IPS-15b (cell line): ENCODE results near the gene THUMPD3.

Experiments
- H3K27me3 ChIP-seq: one replicate; pipeline ENCODE4 v1.6.1; 2013; ENCODE audit warnings: low read length; ENCODE audit not compliant: control insufficient read depth, insufficient read depth
- H3K36me3 ChIP-seq: one replicate; pipeline ENCODE4 v1.6.1; 2013; ENCODE audit warnings: low read length; ENCODE audit not compliant: control insufficient read depth, insufficient read depth
- H3K4me1 ChIP-seq: one replicate; pipeline ENCODE4 v1.6.1; 2013; ENCODE audit warnings: mild to moderate bottlenecking, low read length; ENCODE audit not compliant: control insufficient read depth, insufficient read depth
- H3K4me3 ChIP-seq: one replicate; pipeline ENCODE4 v1.5.1; 2013; ENCODE audit warnings: low read depth, low read length
- H3K9ac ChIP-seq: one replicate; pipeline ENCODE4 v1.6.1; 2013; ENCODE audit warnings: low read depth, mild to moderate bottlenecking, low read length
- H3K9me3 ChIP-seq: one replicate; pipeline ENCODE4 v1.6.1; 2013; ENCODE audit warnings: mild to moderate bottlenecking, low read length; ENCODE audit not compliant: control insufficient read depth, insufficient read depth

THUMPD3 gene

DNA sequence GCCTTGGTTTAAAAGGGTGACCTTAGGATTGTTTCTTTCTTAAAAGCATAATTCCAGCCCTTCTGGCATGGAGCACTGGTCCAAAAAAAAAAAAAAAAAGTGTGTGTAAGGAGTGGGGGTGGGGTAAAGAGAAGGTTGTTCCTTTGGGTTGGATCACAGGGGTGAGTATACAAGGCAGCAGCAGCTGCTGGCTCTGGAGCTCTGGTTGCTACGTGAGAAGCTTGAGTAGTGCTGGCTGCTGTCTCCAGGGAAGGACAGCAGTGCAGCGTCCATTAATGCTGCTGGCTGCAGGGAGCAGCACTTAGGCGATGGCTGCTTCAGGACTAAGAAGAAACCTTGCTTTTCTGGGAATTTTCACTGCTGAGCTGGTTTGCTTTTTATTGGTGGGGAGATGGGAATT is 36.9 kb downstream of the THUMPD3 start:
- no peaks in the 10 kb centered on the region for H3K9me3 ChIP-seq
- no peaks in the 10 kb centered on the region for H3K36me3 ChIP-seq
- peaks cover 22% of the 10 kb centered on the region for H3K4me1 ChIP-seq
- peak overlapping the region; percentile 99 for H3K9ac ChIP-seq
- H3K27me3 ChIP-seq = no peaks in the 10 kb centered on the region
- peak overlapping the region; percentile 91 for H3K4me3 ChIP-seq

DNA sequence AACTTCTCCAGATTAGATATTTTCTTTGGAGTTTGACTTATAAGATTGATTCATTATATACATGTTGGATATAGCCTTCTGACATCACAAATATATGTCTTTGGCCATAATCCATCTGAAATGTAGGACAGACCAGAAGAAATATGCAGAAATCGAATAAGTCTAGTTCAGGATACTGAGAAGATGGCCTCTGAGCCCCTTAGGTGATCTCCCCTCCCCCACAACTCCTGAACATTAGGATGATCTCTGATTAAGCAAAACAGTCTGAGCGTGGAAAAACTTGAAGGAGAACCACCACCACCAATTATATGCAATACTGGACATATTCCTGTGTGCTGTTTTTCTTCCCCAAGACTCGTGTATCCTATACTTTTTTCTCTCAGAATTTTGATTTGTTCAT is 37.8 kb downstream of the THUMPD3 start:
- H3K36me3 ChIP-seq = no peaks in the 10 kb centered on the region
- peak overlapping the region; percentile 91 for H3K4me3 ChIP-seq
- no peaks in the 10 kb centered on the region for H3K9me3 ChIP-seq
- no peaks in the 10 kb centered on the region for H3K27me3 ChIP-seq
- peaks cover 21% of the 10 kb centered on the region for H3K4me1 ChIP-seq
- H3K9ac ChIP-seq = no peak overlapping the region

DNA sequence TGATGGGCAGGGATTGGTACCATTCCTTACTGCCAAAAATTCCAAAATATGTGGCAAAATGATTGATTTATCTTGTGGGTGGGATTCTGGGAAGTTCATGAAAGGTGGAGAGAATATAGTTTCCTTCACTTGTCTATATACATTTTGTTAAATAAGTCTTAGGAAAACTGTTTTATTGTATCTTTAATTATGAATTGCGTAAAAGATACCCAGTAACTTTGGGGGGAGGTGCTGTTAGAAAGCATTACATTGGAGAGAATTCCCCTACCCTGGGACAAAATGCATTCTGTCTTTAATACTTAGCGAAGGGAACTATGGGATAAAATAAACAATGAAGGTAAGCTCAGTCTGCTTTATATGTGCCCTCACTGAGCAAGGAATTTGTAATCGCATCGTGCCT is 39.1 kb downstream of the THUMPD3 start:
- Histone ChIP-seq H3K27me3 (no peaks in the 10 kb centered on the region), H3K9me3 (no peaks in the 10 kb centered on the region), H3K4me3 (peak overlapping the region; percentile 54), H3K4me1 (peaks cover 21% of the 10 kb centered on the region), H3K36me3 (no peaks in the 10 kb centered on the region), H3K9ac (no peak overlapping the region)

DNA sequence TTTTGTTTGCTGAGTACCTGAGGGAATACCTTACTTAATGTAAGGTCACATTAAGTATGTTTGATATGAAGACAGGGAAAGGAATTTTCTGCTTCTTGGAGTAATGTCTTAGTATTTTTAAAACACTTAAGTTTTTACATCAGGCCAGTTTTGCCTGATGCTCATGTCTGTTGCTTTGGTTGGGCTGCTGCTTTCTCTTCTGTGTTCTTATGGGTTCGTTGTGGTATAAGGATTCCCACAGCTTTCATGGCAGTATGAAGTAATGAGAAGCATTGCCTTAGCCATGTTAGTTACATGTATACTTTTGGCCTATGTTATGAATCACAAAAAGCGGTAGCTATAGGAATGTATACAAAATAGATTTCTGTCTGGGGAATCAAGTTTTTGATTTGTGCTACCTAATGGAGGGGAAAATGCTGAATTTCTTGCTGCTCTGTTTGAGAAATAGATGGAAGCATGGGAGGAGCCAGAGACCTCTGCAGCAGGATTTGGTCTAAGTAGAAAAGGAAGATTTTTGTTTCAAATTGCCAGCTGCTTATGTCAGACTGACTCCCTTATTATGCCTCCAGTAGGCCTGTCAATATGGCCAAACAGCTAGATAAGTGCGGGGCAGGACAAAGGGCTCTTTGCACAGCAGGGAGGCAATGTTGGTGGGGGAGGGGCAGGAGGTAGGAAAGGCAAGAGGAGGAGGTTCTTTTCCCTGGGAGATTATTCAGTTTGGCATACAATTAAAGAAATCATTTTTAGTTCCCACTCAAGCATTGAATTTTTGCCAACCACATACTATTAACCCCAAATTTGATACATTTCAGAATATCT is 39.8 kb downstream of the THUMPD3 start:
- H3K4me1 ChIP-seq = peaks cover 21% of the 10 kb centered on the region
- no peaks in the 10 kb centered on the region for H3K9me3 ChIP-seq
- peak overlapping the region; percentile 54 for H3K4me3 ChIP-seq
- no peak overlapping the region for H3K9ac ChIP-seq
- no peaks in the 10 kb centered on the region for H3K27me3 ChIP-seq
- no peaks in the 10 kb centered on the region for H3K36me3 ChIP-seq

DNA sequence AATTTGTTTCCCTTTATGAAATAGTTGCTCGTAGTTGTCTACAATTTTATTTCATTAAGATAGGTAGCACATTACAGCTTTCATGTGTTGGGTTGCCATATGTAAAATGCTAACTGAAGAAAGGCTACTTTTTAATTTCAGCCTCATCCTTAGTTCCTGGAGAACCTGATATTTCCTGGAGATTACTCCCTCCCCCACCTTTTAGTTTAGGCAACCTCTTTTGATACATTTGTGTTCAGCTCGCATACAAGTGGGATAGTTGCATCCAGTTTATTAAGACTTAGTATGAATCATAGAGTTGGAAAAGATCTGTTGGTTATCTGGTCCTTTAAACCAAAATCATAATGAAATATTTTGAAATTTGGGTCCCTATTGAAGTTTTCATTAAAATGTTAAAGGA is 40.6 kb downstream of the THUMPD3 start:
- no peak overlapping the region for H3K9ac ChIP-seq
- no peaks in the 10 kb centered on the region for H3K9me3 ChIP-seq
- peaks cover 21% of the 10 kb centered on the region for H3K4me1 ChIP-seq
- no peaks in the 10 kb centered on the region for H3K27me3 ChIP-seq
- H3K36me3 ChIP-seq = no peaks in the 10 kb centered on the region
- H3K4me3 ChIP-seq = peak overlapping the region; percentile 54

DNA sequence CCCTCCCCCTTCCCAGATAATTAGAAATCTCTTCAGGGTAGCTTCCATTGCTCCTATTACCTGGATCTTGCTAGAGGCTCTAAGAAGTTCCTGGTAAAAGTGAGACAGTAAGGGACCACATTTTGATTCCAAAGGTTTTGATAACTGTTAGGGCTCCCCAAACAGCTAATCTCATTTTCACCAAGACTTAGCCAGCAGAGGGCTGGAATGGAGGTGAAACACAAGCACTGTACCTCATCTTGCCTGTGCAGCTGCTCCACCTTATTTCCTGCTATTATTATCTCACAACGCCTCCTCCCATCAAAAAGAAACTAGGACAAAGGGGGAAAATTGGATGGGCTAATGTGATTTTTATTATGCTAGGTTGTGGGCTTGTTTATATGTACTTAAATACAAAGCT is 41.8 kb downstream of the THUMPD3 start:
- peak overlapping the region; percentile 3 for H3K4me3 ChIP-seq
- no peaks in the 10 kb centered on the region for H3K27me3 ChIP-seq
- H3K9me3 ChIP-seq = no peaks in the 10 kb centered on the region
- peaks cover 21% of the 10 kb centered on the region for H3K4me1 ChIP-seq
- no peak overlapping the region for H3K9ac ChIP-seq
- no peaks in the 10 kb centered on the region for H3K36me3 ChIP-seq

DNA sequence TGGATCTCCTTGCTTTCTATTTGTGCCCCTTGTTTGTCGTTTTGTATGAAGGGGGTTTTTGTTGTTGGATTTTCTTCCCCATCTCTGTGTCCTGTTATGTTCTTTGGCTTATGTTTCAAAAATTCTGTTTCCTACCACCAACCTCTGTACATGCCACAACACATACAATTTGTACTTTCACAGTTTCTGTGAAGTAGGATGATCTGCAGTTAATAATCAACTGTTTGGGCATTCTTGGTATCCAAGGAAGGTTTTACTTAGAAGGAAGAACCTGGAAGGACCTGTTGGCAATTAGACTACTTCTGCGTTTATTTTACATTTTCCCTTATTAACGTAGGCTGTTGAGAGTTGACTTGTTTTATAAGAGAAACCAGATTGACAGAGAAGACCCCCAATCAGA is 42.9 kb downstream of the THUMPD3 start:
- H3K4me3 ChIP-seq = no peak overlapping the region

DNA sequence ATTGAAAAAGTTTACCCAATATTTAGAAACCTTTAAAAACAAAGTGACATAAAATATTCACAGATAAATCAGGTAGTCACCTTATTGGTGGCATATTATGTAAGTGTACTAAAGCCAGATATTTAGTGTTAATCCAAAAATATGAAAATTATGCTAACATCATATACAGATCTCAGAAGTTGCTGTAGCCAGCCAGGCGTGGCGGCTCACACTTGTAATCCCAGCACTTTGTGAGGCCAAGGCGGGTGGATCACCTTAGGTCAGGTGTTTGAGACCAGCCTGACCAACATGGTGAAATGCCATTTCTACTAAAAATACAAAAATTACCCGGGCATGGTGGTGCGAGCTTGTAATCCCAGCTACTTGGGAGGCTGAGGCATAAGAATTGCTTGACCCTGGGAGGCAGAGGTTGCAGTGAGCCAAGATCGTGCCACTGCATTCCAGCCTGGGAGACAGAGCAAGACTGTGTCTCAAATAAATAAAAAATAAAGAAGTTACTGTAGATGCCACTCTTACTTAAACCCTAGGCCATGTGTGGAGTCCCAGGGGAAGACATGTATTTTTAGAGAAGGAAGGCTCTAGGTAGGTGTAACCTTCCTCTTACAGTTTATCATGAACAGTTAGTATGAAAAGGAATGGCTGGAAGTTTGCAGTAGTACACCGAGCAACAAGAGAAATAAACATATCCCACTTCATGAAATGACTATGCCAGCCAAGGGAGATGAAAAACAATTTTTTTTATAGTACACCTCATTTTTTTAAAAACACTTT is 44.2 kb downstream of the THUMPD3 start:
- peaks cover 14% of the 10 kb centered on the region for H3K4me1 ChIP-seq
- H3K4me3 ChIP-seq = no peak overlapping the region
- H3K27me3 ChIP-seq = no peaks in the 10 kb centered on the region
- H3K9me3 ChIP-seq = no peaks in the 10 kb centered on the region
- H3K36me3 ChIP-seq = no peaks in the 10 kb centered on the region
- no peak overlapping the region for H3K9ac ChIP-seq

More for the DNA sequence above, 42.9 kb downstream of the THUMPD3 start:
- H3K4me1 ChIP-seq = peaks cover 22% of the 10 kb centered on the region
- H3K9me3 ChIP-seq = no peaks in the 10 kb centered on the region
- H3K36me3 ChIP-seq = no peaks in the 10 kb centered on the region
- no peaks in the 10 kb centered on the region for H3K27me3 ChIP-seq
- no peak overlapping the region for H3K9ac ChIP-seq

DNA sequence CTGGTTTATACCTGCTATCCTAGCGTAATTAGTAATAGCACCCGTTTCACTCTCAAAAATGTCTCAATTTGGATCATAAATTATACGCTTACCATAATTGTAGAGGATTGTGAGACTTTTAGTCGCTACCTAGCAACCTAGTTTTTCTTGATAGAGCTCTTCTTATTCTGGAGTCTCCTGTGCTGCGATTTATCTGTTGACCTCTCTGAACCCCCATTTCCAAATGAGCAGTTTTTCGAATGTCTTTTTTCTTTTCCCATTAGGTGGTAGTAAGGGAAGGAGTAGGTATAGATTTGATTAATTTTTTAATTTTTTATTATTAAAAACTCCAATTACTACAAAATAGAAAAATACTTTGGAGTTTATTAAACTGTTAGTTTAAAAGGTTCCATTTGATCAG is 45.2 kb downstream of the THUMPD3 start:
- H3K4me1 ChIP-seq = peaks cover 11% of the 10 kb centered on the region

DNA sequence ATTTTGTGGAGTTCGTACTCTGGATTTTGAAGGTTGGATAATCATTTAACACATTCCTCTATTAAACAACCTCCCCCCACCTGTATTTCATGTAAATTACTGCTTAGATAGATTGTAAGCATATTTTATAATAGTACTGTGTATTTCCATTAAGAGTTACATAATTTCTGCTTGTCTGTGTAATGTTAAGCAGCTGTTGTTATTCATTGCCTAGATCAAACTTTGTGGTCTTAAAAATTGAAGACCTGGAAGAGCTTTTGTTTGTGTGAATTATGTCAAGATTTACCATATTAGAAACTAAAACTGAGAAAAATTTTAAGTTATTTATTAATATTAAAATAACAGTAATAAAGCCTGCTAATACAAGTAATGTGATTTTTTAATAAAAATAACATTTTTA is 45.7 kb downstream of the THUMPD3 start:
- H3K9me3 ChIP-seq = no peaks in the 10 kb centered on the region
- H3K36me3 ChIP-seq = no peaks in the 10 kb centered on the region
- H3K4me3 ChIP-seq = no peak overlapping the region
- H3K4me1 ChIP-seq = peaks cover 9% of the 10 kb centered on the region
- H3K27me3 ChIP-seq = no peaks in the 10 kb centered on the region
- H3K9ac ChIP-seq = no peak overlapping the region

More for the DNA sequence above, 45.2 kb downstream of the THUMPD3 start:
- Histone ChIP-seq H3K4me3 (no peak overlapping the region), H3K9ac (no peak overlapping the region), H3K36me3 (no peaks in the 10 kb centered on the region), H3K27me3 (no peaks in the 10 kb centered on the region), H3K9me3 (no peaks in the 10 kb centered on the region)

DNA sequence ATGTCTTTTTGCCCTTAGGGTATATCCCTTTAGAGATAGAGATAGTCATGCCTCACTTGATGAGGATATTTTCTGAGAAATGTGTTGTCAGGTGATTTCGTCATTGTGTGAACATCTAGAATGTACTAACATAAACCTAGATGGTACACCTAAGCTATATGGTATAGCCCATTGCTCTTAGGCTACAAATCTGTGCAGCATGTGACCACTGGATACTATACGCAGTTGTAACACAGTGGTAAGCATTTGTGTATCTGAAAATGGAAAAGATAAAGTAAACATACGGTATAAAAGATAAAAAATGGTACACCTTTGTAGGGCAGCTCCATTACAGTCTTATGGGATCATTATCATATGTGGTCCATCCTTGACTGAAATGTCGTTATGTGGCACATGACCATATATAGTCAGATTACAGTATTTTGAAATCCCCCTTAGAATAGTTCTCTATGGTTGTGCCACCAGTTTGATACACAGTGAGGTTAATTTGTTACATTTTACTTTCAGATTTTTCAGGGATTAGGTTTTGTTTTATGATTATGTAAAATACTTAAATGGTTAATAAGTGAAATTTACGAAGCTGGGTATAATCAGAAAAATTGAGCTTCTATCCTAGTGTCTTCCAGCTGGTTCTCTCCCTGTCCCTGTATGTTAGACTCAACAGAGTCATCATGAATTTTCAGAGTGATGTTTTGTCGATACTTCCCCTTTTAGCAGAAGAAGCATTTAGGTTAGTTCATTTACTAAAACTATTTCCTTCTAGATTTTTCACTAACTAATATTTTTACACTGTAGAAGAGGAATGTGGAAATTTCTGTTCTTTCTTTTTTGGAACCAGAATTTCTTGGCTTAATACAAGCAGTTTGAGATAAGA is 47.4 kb downstream of the THUMPD3 start:
- Histone ChIP-seq H3K4me1 (peaks cover 4% of the 10 kb centered on the region), H3K9me3 (no peaks in the 10 kb centered on the region), H3K27me3 (no peaks in the 10 kb centered on the region), H3K36me3 (no peaks in the 10 kb centered on the region), H3K4me3 (no peak overlapping the region), H3K9ac (no peak overlapping the region)
